Omental fat pad (tissue), 4 donors: ENCODE measurements around the gene SARM1. TPM values are rescaled to one million over a fixed set of nuclear protein-coding genes. Genes with fewer than 3 reads are reported as not detected.
A peak's percentile ranks its signal among the peaks of the same experiment; 100 is the strongest.

Experiments
- ATAC-seq: fragments of 150-250 bp; one replicate; pipeline ENCODE4 v1.9.1; 2016; ENCODE audit warnings: mild to moderate bottlenecking, moderate library complexity; ENCODE audit not compliant: low FRiP score
- DNase-seq: peaks from one replicate; pipeline ENCODE4 v3.0.0-alpha.2; 2019; ENCODE audit warnings: low spot score
- total RNA-seq, 4 donors: library from RNA; depleted of rRNA; stranded (reverse); fragments of >200 nt; gene quantifications; one replicate each; pipeline ENCODE4 v1.1.0, GENCODE V29; 2016
- TF ChIP-seq, protein P1 (sequence below), 3 donors: fragments of 450-650 bp; IDR thresholded peaks; one replicate each; pipeline ENCODE4 v1.5.1; 2016 to 2017; ENCODE audit warnings: antibody characterized with exemption in 3 of 3, mild to moderate bottlenecking in 3 of 3, moderate library complexity in 2 of 3

Gene SARM1
- total RNA-seq, 4 donors from 2014 or later, result 8.5 to 13.1 (median 12.3) TPM

- no peak for DNase-seq
- ATAC-seq, result no peak
- TF ChIP-seq, protein P1, sequence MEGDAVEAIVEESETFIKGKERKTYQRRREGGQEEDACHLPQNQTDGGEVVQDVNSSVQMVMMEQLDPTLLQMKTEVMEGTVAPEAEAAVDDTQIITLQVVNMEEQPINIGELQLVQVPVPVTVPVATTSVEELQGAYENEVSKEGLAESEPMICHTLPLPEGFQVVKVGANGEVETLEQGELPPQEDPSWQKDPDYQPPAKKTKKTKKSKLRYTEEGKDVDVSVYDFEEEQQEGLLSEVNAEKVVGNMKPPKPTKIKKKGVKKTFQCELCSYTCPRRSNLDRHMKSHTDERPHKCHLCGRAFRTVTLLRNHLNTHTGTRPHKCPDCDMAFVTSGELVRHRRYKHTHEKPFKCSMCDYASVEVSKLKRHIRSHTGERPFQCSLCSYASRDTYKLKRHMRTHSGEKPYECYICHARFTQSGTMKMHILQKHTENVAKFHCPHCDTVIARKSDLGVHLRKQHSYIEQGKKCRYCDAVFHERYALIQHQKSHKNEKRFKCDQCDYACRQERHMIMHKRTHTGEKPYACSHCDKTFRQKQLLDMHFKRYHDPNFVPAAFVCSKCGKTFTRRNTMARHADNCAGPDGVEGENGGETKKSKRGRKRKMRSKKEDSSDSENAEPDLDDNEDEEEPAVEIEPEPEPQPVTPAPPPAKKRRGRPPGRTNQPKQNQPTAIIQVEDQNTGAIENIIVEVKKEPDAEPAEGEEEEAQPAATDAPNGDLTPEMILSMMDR (IDR thresholded peaks at IDR 0.05), result no peak
Measured at GRCh38 chr17:28395426-28395825, 23.9 kb downstream of the SARM1 start.

DNA sequence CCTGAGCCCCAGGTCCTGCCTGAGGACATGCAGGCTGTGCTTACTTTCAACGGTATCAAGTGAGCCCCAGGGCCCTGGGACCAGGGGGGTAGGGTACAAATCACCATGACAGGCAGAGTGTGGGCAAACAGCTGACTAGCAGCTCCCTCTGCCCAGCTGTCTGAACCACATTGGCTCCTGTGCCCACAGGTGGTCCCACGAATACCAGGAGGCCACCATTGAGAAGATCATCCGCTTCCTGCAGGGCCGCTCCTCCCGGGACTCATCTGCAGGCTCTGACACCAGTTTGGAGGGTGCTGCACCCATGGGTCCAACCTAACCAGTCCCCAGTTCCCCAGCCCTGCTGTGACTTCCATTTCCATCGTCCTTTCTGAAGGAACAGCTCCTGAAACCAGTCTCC lies 24.5 kb downstream of the SARM1 start:
- no peak for ATAC-seq
- DNase-seq, result no peak
- TF ChIP-seq, protein P1 (IDR thresholded peaks at IDR 0.05), result no peak

- no peak for DNase-seq
- no peak for ATAC-seq
- TF ChIP-seq, protein P1 (IDR thresholded peaks at IDR 0.05), result no peak
Measured at GRCh38 chr17:28396635-28397239, 25.2 kb downstream of the SARM1 start.

GRCh38 chr17:28397275-28397674 lies 25.8 kb downstream of the SARM1 start:
- ATAC-seq, result no peak

GRCh38 chr17:28397687-28398279 lies 26.3 kb downstream of the SARM1 start:
- ATAC-seq (no peak), DNase-seq (no peak)
- TF ChIP-seq, protein P1 (IDR thresholded peaks at IDR 0.05), result no peak

More at GRCh38 chr17:28397275-28397674, 25.8 kb downstream of the SARM1 start:
- TF ChIP-seq, protein P1 (IDR thresholded peaks at IDR 0.05), result no peak
- DNase-seq, result no peak

- TF ChIP-seq, protein P1 (IDR thresholded peaks at IDR 0.05), result no peak
- DNase-seq (no peak), ATAC-seq (peak; percentile 10)
Measured at GRCh38 chr17:28398280-28398981, 26.9 kb downstream of the SARM1 start.
